Measurements from ENCODE around the gene SASH1. TPM values are rescaled to one million over a fixed set of nuclear protein-coding genes. Genes with fewer than 3 reads are reported as not detected.

Gene SASH1
- total RNA-seq, 1 donor: 71.7 TPM

DNA sequence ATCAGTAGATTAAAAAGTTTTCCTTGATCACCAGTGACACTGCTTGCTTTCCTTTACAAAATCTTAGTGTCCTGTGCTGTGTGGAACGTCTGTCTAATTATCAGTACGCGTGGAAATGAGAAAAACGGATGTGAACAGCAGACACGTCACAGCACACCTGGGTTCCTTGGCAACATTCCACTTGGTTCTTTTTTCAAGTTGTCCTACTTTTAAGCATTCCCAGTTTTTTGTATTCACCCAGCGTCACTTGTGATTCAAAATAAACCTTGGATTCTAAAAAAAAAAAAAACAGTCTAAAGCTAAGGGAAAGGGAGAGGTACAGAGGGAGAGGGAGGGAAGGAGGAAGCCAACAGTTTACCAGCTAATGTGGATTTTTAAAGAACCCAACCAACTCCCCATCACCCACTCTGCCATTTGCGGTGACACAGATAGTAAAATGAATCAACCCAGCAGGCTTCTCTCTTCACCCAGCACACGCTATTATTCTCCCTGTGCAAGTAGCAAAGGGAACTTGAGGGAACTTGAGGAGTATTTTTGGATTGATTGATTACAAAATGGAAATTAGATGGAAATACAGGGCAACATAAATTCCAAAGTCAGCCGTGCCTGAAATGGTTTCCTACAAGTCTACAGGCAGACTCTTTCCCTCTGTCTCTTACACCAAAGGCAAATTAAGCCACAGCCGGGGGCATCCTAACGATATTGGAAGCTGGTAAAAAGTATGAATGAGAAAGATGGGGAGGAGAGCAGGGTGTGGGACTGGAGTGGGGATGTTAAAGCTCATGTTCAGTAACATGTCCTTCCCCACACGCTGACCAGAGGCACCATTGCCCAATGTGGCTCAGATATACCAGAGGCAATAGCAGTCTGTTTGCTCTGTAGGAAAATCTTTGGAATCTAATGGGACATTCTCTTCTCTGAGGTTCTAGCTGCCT is 129.8 kb downstream of the SASH1 start:
- Histone ChIP-seq H3K36me3 (ENCODE audit: insufficient read depth, low read length) (peaks cover 14% of the 10 kb centered on the region), H3K4me1 (ENCODE audit: insufficient read depth, low read length) (peaks cover 9% of the 10 kb centered on the region), H4K20me1 (ENCODE audit: insufficient read depth, low read length) (no peaks in the 10 kb centered on the region), H3K4me3 (ENCODE audit: insufficient read depth, low read length) (no peak overlapping the region), H3K9me3 (ENCODE audit: low read depth, low read length) (no peaks in the 10 kb centered on the region), H3K79me2 (ENCODE audit: insufficient read depth, low read length) (no peaks in the 10 kb centered on the region), H3K27ac (ENCODE audit: low read depth, low read length) (peak overlapping the region; percentile 23), H3K4me2 (ENCODE audit: insufficient read depth, low read length) (no peak overlapping the region), H2AFZ (ENCODE audit: low read length) (no peak overlapping the region), H3K27me3 (ENCODE audit: insufficient read depth, low read length) (no peaks in the 10 kb centered on the region)
- TF ChIP-seq, protein P1, sequence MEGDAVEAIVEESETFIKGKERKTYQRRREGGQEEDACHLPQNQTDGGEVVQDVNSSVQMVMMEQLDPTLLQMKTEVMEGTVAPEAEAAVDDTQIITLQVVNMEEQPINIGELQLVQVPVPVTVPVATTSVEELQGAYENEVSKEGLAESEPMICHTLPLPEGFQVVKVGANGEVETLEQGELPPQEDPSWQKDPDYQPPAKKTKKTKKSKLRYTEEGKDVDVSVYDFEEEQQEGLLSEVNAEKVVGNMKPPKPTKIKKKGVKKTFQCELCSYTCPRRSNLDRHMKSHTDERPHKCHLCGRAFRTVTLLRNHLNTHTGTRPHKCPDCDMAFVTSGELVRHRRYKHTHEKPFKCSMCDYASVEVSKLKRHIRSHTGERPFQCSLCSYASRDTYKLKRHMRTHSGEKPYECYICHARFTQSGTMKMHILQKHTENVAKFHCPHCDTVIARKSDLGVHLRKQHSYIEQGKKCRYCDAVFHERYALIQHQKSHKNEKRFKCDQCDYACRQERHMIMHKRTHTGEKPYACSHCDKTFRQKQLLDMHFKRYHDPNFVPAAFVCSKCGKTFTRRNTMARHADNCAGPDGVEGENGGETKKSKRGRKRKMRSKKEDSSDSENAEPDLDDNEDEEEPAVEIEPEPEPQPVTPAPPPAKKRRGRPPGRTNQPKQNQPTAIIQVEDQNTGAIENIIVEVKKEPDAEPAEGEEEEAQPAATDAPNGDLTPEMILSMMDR (IDR thresholded peaks at IDR 0.05; ENCODE audit: extremely low read depth, low read depth, low read length): no peak
- DNase-seq (ENCODE audit: insufficient read length, low spot score, missing footprints): no peak

DNA sequence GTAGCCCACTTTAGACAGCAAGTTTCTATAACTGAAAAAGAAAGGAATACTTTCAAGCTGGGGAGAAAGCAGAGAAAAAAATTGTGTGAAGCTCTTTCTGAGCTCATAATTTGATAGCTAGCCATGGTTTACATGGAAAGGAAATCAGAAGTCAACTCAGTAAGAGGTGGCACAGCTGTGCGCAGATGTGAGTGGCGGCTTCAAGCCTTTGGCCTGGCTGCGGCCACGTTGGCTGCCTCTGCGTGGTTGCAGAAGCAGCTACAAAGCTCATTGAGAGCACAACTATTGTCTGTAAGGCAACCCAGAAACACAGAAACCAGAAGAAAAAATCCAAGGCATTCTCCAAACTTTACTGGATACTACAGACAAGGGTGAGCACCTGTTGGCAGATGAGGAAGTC is 136.9 kb downstream of the SASH1 start:
- Histone ChIP-seq H3K27me3 (ENCODE audit: insufficient read depth, low read length) (no peaks in the 10 kb centered on the region), H3K79me2 (ENCODE audit: insufficient read depth, low read length) (no peaks in the 10 kb centered on the region), H3K4me1 (ENCODE audit: insufficient read depth, low read length) (no peaks in the 10 kb centered on the region), H4K20me1 (ENCODE audit: insufficient read depth, low read length) (no peaks in the 10 kb centered on the region), H3K36me3 (ENCODE audit: insufficient read depth, low read length) (peaks cover 11% of the 10 kb centered on the region), H3K9me3 (ENCODE audit: low read depth, low read length) (no peaks in the 10 kb centered on the region), H2AFZ (ENCODE audit: low read length) (no peak overlapping the region), H3K4me2 (ENCODE audit: insufficient read depth, low read length) (no peak overlapping the region), H3K27ac (ENCODE audit: low read depth, low read length) (no peak overlapping the region), H3K4me3 (ENCODE audit: insufficient read depth, low read length) (no peak overlapping the region)
- DNase-seq (ENCODE audit: insufficient read length, low spot score, missing footprints): no peak
- TF ChIP-seq, protein P1 (IDR thresholded peaks at IDR 0.05; ENCODE audit: extremely low read depth, low read depth, low read length): no peak

DNA sequence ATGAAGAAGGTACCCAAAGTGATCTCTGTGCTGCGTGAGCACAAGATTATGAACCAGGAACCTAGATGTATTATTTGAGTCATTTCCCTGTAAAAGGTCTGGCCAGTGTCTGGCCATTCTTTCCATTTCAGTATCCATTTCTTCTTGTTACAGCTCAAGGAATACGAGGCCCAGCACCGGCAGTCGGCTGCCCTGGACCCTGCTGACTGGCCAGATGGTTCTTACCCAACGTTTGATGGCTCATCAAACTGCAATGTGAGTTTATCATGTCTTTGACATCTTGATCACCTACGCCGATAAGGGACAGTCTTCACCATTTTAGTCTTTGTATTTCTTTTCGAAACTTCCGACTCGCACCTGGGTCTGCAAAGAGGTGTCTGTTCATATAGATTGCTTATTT is 144.8 kb downstream of the SASH1 start:
- no peak overlapping the region for H2AFZ ChIP-seq (ENCODE audit: low read length)
- peaks cover 11% of the 10 kb centered on the region for H3K4me1 ChIP-seq (ENCODE audit: insufficient read depth, low read length)
- H3K27ac ChIP-seq (ENCODE audit: low read depth, low read length): no peak overlapping the region
- H3K27me3 ChIP-seq (ENCODE audit: insufficient read depth, low read length): no peaks in the 10 kb centered on the region
- no peak overlapping the region for H3K4me3 ChIP-seq (ENCODE audit: insufficient read depth, low read length)
- H3K79me2 ChIP-seq (ENCODE audit: insufficient read depth, low read length): no peaks in the 10 kb centered on the region
- H3K4me2 ChIP-seq (ENCODE audit: insufficient read depth, low read length): no peak overlapping the region
- no peaks in the 10 kb centered on the region for H3K36me3 ChIP-seq (ENCODE audit: insufficient read depth, low read length)
- TF ChIP-seq, protein P1 (IDR thresholded peaks at IDR 0.05; ENCODE audit: extremely low read depth, low read depth, low read length): no peak
- no peaks in the 10 kb centered on the region for H3K9me3 ChIP-seq (ENCODE audit: low read depth, low read length)
- no peaks in the 10 kb centered on the region for H4K20me1 ChIP-seq (ENCODE audit: insufficient read depth, low read length)
- no peak for DNase-seq (ENCODE audit: insufficient read length, low spot score, missing footprints)

GRCh38 chr6:148491638-148492251 is 149.1 kb downstream of the SASH1 start:
- Histone ChIP-seq H3K36me3 (ENCODE audit: insufficient read depth, low read length) (no peaks in the 10 kb centered on the region), H3K27ac (ENCODE audit: low read depth, low read length) (peak overlapping the region; percentile 78), H3K27me3 (ENCODE audit: insufficient read depth, low read length) (no peaks in the 10 kb centered on the region), H3K4me3 (ENCODE audit: insufficient read depth, low read length) (no peak overlapping the region), H3K4me2 (ENCODE audit: insufficient read depth, low read length) (peak overlapping the region; percentile 28), H3K79me2 (ENCODE audit: insufficient read depth, low read length) (no peaks in the 10 kb centered on the region), H2AFZ (ENCODE audit: low read length) (peak overlapping the region; percentile 61), H4K20me1 (ENCODE audit: insufficient read depth, low read length) (no peaks in the 10 kb centered on the region), H3K9me3 (ENCODE audit: low read depth, low read length) (no peaks in the 10 kb centered on the region), H3K4me1 (ENCODE audit: insufficient read depth, low read length) (peaks cover 34% of the 10 kb centered on the region)
- TF ChIP-seq, protein P1 (IDR thresholded peaks at IDR 0.05; ENCODE audit: extremely low read depth, low read depth, low read length): no peak
- peak; percentile 65 for DNase-seq (ENCODE audit: insufficient read length, low spot score, missing footprints)

Data from osteoblast (primary cell).